Neural crest cell (in vitro differentiated cells): Measurements from ENCODE around the gene IFFO2. TPM values are rescaled to one million over a fixed set of nuclear protein-coding genes. Genes with fewer than 3 reads are reported as not detected.

ENCODE experiments used
- DNase-seq: peaks from one replicate; pipeline ENCODE4 v3.0.0; 2021; ENCODE audit warnings: low read depth, mixed read lengths, low spot score
- H3K27ac Mint-ChIP-seq: one replicate; pipeline ENCODE4 v1.8.0; 2021; ENCODE audit warnings: mild to moderate bottlenecking, mixed read lengths; ENCODE audit not compliant: unreplicated experiment
- H3K27me3 Mint-ChIP-seq: 2 replicates; pipeline ENCODE4 v1.8.0; 2021; ENCODE audit warnings: low read depth, mild to moderate bottlenecking, mixed read lengths
- H3K36me3 Mint-ChIP-seq: 2 replicates; pipeline ENCODE4 v1.8.0; 2021; ENCODE audit warnings: low read depth, mild to moderate bottlenecking, mixed read lengths
- H3K4me1 Mint-ChIP-seq: 2 replicates; pipeline ENCODE4 v1.8.0; 2021; ENCODE audit warnings: mixed read lengths
- H3K4me3 Mint-ChIP-seq: one replicate; pipeline ENCODE4 v1.8.0; 2021; ENCODE audit warnings: mild to moderate bottlenecking, mixed read lengths
- H3K9me3 Mint-ChIP-seq: 2 replicates; pipeline ENCODE4 v1.8.0; 2021; ENCODE audit warnings: mixed read lengths
- total RNA-seq: library from RNA; stranded (reverse); gene quantifications from 2 replicates; pipeline ENCODE4 v1.2.1, GENCODE V29; 2021
- TF ChIP-seq, protein P1 (sequence below): fragments of 200-600 bp; sonication (generic); conservative IDR thresholded peaks from 2 replicates; pipeline ENCODE4 v1.5.0; 2021; ENCODE audit warnings: antibody characterized with exemption, mild to moderate bottlenecking

The IFFO2 gene
- total RNA-seq, 1 donor from 2014 or later: 9.9 TPM

DNA sequence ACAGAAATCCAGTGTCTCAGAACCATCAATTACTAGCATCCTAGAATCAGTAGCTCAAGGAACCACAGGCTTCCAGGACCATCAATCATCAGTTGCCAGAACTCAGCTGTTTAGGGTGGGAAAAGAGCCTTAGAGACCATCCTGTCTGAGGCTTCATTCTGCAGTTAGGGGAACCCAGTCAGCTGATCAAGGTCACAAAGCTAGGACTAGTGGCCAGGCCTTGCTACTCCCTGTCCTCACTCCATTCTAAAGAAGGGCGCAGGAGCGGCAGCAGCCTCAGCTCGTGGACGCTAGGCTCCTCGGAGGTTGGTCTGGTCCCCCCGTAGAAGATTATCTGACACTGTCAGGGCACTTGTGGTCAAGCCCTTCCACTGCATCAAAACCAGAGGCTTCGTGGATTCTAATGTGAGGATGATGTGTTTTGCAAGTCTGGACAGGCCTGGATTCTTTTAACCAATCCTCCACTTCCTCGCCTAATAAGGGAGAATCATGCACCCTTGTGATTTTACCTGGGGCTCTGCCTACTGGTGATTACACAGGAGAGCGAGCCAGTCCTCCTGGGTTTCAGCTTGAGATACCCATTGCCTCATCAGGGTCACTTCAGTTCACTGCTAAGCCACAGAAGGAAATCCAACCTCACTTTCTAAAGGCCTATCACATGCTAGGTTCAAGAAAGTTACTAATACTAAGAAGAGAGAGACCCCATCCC is 41.7 kb upstream of the IFFO2 start:
- H3K4me3 Mint-ChIP-seq: no peak overlapping the region
- no peaks in the 10 kb centered on the region for H3K27me3 Mint-ChIP-seq
- peaks cover 18% of the 10 kb centered on the region for H3K9me3 Mint-ChIP-seq
- H3K27ac Mint-ChIP-seq: peak overlapping the region; percentile 20
- H3K4me1 Mint-ChIP-seq: peaks cover 14% of the 10 kb centered on the region
- H3K36me3 Mint-ChIP-seq: peaks cover 11% of the 10 kb centered on the region
- no peak for DNase-seq
- TF ChIP-seq, protein P1, sequence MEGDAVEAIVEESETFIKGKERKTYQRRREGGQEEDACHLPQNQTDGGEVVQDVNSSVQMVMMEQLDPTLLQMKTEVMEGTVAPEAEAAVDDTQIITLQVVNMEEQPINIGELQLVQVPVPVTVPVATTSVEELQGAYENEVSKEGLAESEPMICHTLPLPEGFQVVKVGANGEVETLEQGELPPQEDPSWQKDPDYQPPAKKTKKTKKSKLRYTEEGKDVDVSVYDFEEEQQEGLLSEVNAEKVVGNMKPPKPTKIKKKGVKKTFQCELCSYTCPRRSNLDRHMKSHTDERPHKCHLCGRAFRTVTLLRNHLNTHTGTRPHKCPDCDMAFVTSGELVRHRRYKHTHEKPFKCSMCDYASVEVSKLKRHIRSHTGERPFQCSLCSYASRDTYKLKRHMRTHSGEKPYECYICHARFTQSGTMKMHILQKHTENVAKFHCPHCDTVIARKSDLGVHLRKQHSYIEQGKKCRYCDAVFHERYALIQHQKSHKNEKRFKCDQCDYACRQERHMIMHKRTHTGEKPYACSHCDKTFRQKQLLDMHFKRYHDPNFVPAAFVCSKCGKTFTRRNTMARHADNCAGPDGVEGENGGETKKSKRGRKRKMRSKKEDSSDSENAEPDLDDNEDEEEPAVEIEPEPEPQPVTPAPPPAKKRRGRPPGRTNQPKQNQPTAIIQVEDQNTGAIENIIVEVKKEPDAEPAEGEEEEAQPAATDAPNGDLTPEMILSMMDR: no peak

DNA sequence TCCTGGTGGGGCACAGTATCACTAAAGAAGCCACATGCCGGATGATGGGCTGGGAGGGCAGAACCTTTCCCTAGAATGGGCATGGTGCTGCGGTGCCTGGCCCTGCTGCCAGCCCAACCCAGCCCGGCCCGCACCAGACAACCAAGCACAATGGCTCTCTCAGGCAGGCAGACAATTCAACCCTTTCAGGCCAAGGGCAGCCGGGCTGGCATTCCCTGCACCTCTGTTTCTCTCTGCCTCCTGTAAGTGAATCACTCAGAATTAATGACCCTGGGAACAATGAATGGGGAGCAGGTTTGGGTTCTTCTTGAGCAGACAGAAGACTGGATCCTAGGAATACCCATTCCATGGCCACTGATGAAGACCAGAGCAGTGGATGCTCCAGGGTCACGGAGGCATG is 41.0 kb upstream of the IFFO2 start:
- H3K27me3 Mint-ChIP-seq: no peaks in the 10 kb centered on the region
- H3K27ac Mint-ChIP-seq: no peak overlapping the region
- peaks cover 20% of the 10 kb centered on the region for H3K9me3 Mint-ChIP-seq
- no peak for DNase-seq
- TF ChIP-seq, protein P1: no peak
- H3K36me3 Mint-ChIP-seq: peaks cover 10% of the 10 kb centered on the region
- H3K4me1 Mint-ChIP-seq: peaks cover 14% of the 10 kb centered on the region
- H3K4me3 Mint-ChIP-seq: no peak overlapping the region

DNA sequence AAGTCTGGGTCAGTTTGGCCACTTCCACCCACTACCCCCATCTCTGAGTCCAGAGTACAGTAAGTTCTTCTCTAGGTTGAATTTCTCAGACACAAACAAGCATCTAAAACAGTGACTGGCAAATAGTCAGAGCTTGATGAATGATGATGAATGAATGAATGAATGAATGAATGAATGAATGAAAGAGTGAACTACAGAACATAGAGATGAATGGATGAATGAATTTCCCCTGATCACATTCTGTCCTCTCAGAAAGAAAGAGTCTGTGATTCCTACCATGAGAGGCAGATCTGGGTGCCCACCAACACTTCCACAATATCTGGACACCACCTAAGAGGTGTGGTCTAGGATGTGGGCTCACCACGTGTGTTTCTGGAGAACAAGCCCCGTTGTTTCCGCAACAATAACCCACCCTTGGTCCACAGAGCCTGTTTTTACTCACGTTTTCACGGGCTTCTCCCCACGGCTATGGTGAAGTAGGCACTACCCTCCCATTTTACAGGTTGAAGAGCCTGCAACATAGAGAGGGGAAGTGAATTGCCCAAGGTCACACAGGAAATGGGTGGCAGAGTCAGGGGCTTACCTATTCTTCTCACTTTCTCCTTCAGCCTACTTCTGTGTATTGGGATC is 40.2 kb upstream of the IFFO2 start:
- no peak for DNase-seq
- no peaks in the 10 kb centered on the region for H3K27me3 Mint-ChIP-seq
- H3K36me3 Mint-ChIP-seq: peaks cover 10% of the 10 kb centered on the region
- H3K9me3 Mint-ChIP-seq: peaks cover 19% of the 10 kb centered on the region
- H3K4me3 Mint-ChIP-seq: no peak overlapping the region
- peaks cover 14% of the 10 kb centered on the region for H3K4me1 Mint-ChIP-seq
- TF ChIP-seq, protein P1: no peak
- no peak overlapping the region for H3K27ac Mint-ChIP-seq

DNA sequence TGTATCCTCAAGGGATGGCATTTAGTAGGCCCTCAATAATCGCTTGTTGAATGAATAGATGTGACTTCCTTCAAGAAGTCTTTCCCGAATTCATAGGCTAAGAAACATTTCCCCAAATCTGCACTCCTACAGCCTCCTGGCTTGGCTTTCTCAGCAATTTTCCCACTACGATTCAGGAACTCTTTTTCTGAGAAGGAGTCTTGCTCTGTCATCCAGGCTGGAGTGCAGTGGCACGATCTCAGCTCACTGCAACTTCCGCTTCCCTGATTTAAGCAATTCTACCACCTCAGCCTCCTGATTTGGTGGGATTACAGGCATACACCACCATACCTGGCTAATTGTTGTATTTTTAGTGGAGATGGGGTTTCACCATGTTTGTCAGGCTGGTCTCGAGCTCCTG is 37.9 kb upstream of the IFFO2 start:
- no peak for DNase-seq
- Mint-ChIP-seq H3K4me3 (no peak overlapping the region), H3K4me1 (peaks cover 6% of the 10 kb centered on the region), H3K27me3 (no peaks in the 10 kb centered on the region), H3K36me3 (no peaks in the 10 kb centered on the region), H3K27ac (no peak overlapping the region), H3K9me3 (peaks cover 6% of the 10 kb centered on the region)
- TF ChIP-seq, protein P1: no peak

DNA sequence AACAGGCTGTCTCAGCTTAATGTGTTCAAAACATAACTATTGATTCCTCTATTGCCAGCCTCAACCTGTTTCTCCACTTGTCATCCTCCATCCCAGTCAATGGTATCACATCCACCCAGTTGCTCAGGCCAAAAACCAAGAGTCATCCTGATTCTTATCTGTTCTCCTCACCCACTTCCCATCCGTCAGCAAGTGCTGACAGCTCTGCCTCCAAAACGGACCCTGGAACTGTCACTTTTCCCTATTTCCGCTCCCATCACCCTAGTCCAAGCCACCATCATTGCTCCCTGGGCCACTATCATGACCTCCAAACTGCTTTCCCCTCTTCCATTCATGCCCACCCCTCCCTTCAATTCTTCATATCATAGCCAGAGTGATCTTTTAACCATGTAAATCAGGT is 36.2 kb upstream of the IFFO2 start:
- Mint-ChIP-seq H3K27ac (no peak overlapping the region), H3K27me3 (no peaks in the 10 kb centered on the region), H3K4me1 (peaks cover 5% of the 10 kb centered on the region), H3K4me3 (no peak overlapping the region), H3K36me3 (no peaks in the 10 kb centered on the region), H3K9me3 (peaks cover 6% of the 10 kb centered on the region)
- TF ChIP-seq, protein P1: no peak
- DNase-seq: no peak
